ENCODE data around the gene DSCAM. TPM values are rescaled to one million over a fixed set of nuclear protein-coding genes. Genes with fewer than 3 reads are reported as not detected.

DSCAM gene
- total RNA-seq, 2 experiments from 2014 or later = not detected

DNA sequence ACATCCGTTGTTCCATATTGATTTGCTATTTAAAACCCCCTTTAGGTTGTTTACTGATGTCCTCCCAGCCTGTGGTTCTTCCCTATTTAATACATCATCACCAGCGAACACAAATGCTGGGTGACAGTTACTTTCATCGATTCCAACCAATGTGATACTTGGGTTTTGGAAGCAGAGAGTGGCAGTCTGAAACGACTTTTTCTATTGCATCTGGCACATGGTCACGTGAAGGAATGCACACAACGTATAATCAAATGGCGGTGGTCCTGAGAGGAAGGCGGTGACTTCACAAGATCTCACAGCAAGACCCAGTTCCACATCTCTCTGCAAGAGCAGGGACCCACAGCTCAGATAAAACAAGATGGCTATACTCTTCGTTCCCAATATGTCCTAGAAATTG, 213.9 kb downstream of the DSCAM start:
- H3K4me3 Mint-ChIP-seq = no peak overlapping the region
- CTCF ChIA-PET = no interaction called here
- H3K36me3 Mint-ChIP-seq (ENCODE audit: low read depth) = no peaks in the 10 kb centered on the region
- no peaks in the 10 kb centered on the region for H3K9me3 Mint-ChIP-seq
- POLR2A ChIA-PET = no interaction called here
- H3K27me3 Mint-ChIP-seq = no peaks in the 10 kb centered on the region
- TF ChIP-seq, protein P1, sequence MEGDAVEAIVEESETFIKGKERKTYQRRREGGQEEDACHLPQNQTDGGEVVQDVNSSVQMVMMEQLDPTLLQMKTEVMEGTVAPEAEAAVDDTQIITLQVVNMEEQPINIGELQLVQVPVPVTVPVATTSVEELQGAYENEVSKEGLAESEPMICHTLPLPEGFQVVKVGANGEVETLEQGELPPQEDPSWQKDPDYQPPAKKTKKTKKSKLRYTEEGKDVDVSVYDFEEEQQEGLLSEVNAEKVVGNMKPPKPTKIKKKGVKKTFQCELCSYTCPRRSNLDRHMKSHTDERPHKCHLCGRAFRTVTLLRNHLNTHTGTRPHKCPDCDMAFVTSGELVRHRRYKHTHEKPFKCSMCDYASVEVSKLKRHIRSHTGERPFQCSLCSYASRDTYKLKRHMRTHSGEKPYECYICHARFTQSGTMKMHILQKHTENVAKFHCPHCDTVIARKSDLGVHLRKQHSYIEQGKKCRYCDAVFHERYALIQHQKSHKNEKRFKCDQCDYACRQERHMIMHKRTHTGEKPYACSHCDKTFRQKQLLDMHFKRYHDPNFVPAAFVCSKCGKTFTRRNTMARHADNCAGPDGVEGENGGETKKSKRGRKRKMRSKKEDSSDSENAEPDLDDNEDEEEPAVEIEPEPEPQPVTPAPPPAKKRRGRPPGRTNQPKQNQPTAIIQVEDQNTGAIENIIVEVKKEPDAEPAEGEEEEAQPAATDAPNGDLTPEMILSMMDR (IDR thresholded peaks at IDR 0.05) = no peak
- ATAC-seq = no peak
- no peaks in the 10 kb centered on the region for H3K4me1 Mint-ChIP-seq (ENCODE audit: low read depth)
- intact Hi-C loops (cut with micrococcal nuclease) = no loop called here
- no peak for DNase-seq
- no peak overlapping the region for H3K27ac Mint-ChIP-seq

DNA sequence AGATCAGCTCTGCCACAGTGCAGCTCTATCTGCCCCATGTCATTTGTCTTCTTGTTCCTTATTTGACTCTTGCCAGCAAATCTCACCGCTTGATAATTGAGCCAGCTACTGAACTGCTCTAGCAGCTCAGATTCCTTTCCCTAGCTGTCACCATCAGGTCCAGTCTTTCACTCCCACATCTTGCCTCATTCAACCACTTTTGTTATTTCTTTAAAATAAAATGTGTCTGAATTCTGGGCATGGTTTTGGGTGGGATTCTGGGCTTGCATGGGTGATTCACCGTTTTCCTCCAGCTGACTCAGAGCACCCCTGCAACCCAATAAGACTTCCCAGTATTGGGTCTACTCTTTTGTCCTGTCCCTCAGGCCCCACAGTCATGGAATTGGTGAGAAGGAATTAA, 215.7 kb downstream of the DSCAM start:
- ChIA-PET CTCF (no interaction called here), POLR2A (no interaction called here)
- no peak overlapping the region for H3K27ac Mint-ChIP-seq
- ATAC-seq (no peak), DNase-seq (no peak)
- no peak overlapping the region for H3K4me3 Mint-ChIP-seq
- TF ChIP-seq, protein P1 (IDR thresholded peaks at IDR 0.05) = no peak
- H3K27me3 Mint-ChIP-seq = no peaks in the 10 kb centered on the region
- intact Hi-C loops (cut with micrococcal nuclease) = no loop called here
- no peaks in the 10 kb centered on the region for H3K9me3 Mint-ChIP-seq
- no peaks in the 10 kb centered on the region for H3K4me1 Mint-ChIP-seq (ENCODE audit: low read depth)
- H3K36me3 Mint-ChIP-seq (ENCODE audit: low read depth) = no peaks in the 10 kb centered on the region

DNA sequence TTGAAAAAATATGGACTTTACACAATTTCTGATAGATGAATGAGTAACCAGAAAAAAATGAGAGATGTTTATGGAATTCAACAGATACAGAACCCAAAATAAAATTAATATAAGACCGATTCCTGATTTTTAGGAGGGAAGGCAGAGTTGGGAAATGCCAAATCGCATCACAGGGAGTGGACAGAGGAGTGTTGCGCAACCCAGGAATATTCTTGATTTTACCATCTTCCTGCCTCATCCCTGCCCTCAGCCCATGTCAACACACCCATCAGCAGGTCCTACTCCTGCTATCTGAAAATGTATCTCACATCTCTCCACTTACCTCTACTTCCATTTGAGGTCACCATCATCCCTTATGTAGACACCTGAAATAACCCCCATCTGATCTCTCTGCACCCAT, 221.0 kb downstream of the DSCAM start:
- Mint-ChIP-seq H3K9me3 (peaks cover 4% of the 10 kb centered on the region), H3K36me3 (ENCODE audit: low read depth) (no peaks in the 10 kb centered on the region), H3K4me3 (no peak overlapping the region), H3K4me1 (ENCODE audit: low read depth) (no peaks in the 10 kb centered on the region), H3K27me3 (no peaks in the 10 kb centered on the region), H3K27ac (no peak overlapping the region)
- TF ChIP-seq, protein P1 (IDR thresholded peaks at IDR 0.05) = no peak
- POLR2A ChIA-PET = no interaction called here
- intact Hi-C loops (cut with micrococcal nuclease) = no loop called here
- ATAC-seq = no peak
- DNase-seq = no peak
- CTCF ChIA-PET = interaction anchor here (1.5 kb wide), 1 partner anchor 19 kb away, joined by 3 read pairs; no protein-coding TSS in a partner anchor

DNA sequence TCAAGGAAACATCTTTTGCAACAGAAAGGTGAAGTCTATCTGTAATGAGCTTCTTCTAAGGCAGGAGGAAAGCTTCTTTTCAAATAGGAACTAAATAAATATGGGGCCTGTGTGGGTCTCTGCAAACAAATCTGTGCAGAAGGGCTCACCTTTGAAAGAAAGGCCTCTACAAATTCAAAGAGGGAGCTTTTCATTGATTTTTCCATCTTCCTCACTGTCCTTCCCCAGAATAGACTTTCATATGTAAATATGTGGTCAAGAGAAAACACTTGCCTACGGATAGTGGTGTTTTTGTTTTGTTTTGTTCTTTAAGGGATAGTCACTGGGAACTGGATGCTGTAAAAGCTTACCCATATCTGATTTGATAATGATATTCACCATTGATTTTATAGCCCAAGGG, 223.4 kb downstream of the DSCAM start:
- DNase-seq (no peak), ATAC-seq (no peak)
- ChIA-PET POLR2A (interaction anchor here (0.6 kb wide), 1 partner anchor 555 kb away, joined by 3 read pairs; no protein-coding TSS in a partner anchor), CTCF (no interaction called here)
- H3K36me3 Mint-ChIP-seq (ENCODE audit: low read depth) = no peaks in the 10 kb centered on the region
- TF ChIP-seq, protein P1 (IDR thresholded peaks at IDR 0.05) = no peak
- intact Hi-C loops (cut with micrococcal nuclease) = no loop called here
- H3K27ac Mint-ChIP-seq = no peak overlapping the region
- no peaks in the 10 kb centered on the region for H3K27me3 Mint-ChIP-seq
- no peaks in the 10 kb centered on the region for H3K4me1 Mint-ChIP-seq (ENCODE audit: low read depth)
- H3K9me3 Mint-ChIP-seq = peaks cover 4% of the 10 kb centered on the region
- no peak overlapping the region for H3K4me3 Mint-ChIP-seq

DNA sequence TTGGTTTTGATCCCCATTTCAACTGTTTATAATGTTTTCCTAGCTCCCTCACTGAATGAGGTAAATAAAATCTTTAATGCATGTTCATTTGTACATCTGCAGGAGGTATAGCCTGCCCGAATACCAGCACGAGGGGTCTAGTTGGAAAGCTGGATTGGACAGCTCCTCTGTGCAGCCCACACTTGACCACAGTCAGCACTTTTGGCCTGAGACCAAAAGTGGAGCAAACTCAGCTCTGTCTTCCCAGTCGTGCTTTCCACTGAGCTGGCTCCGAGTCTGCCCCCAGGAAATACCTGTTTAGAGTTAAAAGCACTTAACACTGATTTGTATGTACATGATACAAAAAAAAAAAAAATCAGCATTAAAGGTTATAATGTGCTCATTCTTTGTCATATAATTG, 224.4 kb downstream of the DSCAM start:
- POLR2A ChIA-PET = no interaction called here
- intact Hi-C loops (cut with micrococcal nuclease) = no loop called here
- H3K36me3 Mint-ChIP-seq (ENCODE audit: low read depth) = no peaks in the 10 kb centered on the region
- no peak overlapping the region for H3K4me3 Mint-ChIP-seq
- ATAC-seq = no peak
- TF ChIP-seq, protein P1 (IDR thresholded peaks at IDR 0.05) = no peak
- no peaks in the 10 kb centered on the region for H3K27me3 Mint-ChIP-seq
- no peaks in the 10 kb centered on the region for H3K4me1 Mint-ChIP-seq (ENCODE audit: low read depth)
- CTCF ChIA-PET = no interaction called here
- DNase-seq = no peak
- H3K27ac Mint-ChIP-seq = no peak overlapping the region
- peaks cover 4% of the 10 kb centered on the region for H3K9me3 Mint-ChIP-seq

Measured in activated CD8-positive, alpha-beta T cell treated with anti-CD3 and anti-CD28 coated beads for 36 hours (primary cell).